Activated CD4-positive, alpha-beta T cell treated with anti-CD3 and anti-CD28 coated beads, Interleukin-2, amount 10 ng/mL, durations not matched to agents 24 days and 14 days (primary cell): ENCODE data around the gene GCNA. TPM values are rescaled to one million over a fixed set of nuclear protein-coding genes. Genes with fewer than 3 reads are reported as not detected.

Experiments
- DNase-seq: peaks from one replicate; pipeline ENCODE4 v3.0.0; 2022
- H3K27ac Mint-ChIP-seq: one replicate; pipeline ENCODE4 v1.8.0; 2022; ENCODE audit warnings: mild to moderate bottlenecking, mixed read lengths
- H3K27me3 Mint-ChIP-seq: one replicate; pipeline ENCODE4 v1.8.0; 2022; ENCODE audit warnings: mixed read lengths
- H3K36me3 Mint-ChIP-seq: one replicate; pipeline ENCODE4 v1.8.0; 2022; ENCODE audit warnings: low read depth, mild to moderate bottlenecking, mixed read lengths
- H3K4me1 Mint-ChIP-seq: one replicate; pipeline ENCODE4 v1.8.0; 2021; ENCODE audit warnings: mixed read lengths
- H3K4me3 Mint-ChIP-seq: one replicate; pipeline ENCODE4 v1.8.0; 2022; ENCODE audit warnings: mild to moderate bottlenecking, moderate library complexity, mixed read lengths
- H3K9me3 Mint-ChIP-seq: one replicate; pipeline ENCODE4 v1.8.0; 2021; ENCODE audit warnings: mixed read lengths
- intact Hi-C: fragments of 100-400 bp; cut with micrococcal nuclease; formaldehyde crosslinking; loops from one replicate; pipeline ENCODE4 v1.15.1; 2023
- total RNA-seq: library from RNA; stranded (reverse); gene quantifications from 2 replicates; pipeline ENCODE4 v1.2.3, GENCODE V29; 2022

GCNA gene
- total RNA-seq, 1 donor from 2014 or later: 4.5 TPM

DNA sequence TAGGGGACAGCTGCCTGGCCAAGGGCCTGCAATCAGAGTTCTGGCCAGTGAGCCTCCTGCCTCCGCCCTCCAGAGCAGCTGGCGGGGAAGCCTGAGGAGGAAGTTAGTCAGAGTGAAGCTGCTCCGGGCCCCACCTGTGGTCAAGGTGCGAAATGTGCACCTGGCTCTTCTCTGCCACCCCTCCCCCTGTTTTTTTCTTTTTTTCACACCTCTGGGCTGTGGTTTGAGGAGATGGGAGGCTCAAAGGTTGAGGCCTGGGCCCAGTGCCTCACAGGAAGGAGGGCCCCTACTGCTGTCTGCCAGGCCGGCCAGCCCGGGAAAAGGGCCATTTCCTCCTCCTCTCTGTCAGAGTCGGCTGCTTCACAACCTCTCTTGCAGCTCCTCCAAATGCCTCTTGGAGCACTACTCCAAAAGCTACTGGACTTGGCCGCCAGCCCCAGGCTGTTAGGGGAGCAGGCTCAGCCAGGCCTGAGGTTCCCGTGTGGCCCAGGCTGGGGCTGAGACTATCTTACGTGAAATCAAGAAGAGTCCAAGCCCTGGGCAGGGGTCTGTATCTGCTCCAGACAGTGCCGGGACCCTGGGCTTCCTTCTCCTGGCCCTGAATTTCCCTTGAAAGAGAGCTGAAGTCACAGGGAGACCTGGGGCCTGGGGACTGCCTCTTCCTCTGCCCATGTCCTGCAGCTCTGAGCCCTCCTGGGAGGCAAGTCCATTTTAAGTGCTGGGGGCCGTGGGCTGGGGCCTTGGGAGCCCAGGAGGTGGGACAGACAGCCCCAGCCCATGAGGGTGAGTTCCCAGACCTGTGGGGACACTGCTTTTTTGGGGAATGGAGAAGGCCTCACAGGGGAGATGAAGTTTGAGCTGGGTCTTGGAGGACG lies 44.6 kb downstream of the GCNA start:
- peaks cover 8% of the 10 kb centered on the region for H3K36me3 Mint-ChIP-seq
- H3K9me3 Mint-ChIP-seq: no peaks in the 10 kb centered on the region
- peak; percentile 86 for DNase-seq
- peaks cover 53% of the 10 kb centered on the region for H3K4me1 Mint-ChIP-seq
- H3K27me3 Mint-ChIP-seq: no peaks in the 10 kb centered on the region
- intact Hi-C loops: no loop called here
- peak overlapping the region; percentile 95 for H3K27ac Mint-ChIP-seq
- H3K4me3 Mint-ChIP-seq: peak overlapping the region; percentile 76

DNA sequence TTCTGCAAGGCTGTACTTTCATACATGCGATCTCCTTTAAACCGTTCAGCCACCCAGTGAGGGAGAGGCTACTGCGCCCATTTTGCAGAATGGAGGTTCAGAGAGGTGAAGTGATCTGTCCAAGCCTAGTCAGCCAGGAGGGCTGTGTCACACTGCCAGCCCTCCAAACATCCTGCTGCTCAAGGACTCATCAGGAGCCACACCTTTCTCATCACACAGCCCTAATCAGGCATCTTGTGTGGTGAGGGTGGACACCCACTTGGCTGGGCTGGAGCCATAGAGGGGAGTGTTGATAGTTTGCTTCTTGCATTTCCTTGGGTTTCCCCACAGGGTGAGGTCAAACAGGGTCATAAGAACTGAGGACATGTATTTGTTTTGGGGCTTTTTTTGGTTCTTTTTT lies 45.5 kb downstream of the GCNA start:
- Mint-ChIP-seq H3K36me3 (peaks cover 3% of the 10 kb centered on the region), H3K4me1 (peaks cover 46% of the 10 kb centered on the region), H3K27ac (peak overlapping the region; percentile 95), H3K9me3 (no peaks in the 10 kb centered on the region), H3K4me3 (peak overlapping the region; percentile 76), H3K27me3 (no peaks in the 10 kb centered on the region)
- intact Hi-C loops: no loop called here
- peak; percentile 71 for DNase-seq

DNA sequence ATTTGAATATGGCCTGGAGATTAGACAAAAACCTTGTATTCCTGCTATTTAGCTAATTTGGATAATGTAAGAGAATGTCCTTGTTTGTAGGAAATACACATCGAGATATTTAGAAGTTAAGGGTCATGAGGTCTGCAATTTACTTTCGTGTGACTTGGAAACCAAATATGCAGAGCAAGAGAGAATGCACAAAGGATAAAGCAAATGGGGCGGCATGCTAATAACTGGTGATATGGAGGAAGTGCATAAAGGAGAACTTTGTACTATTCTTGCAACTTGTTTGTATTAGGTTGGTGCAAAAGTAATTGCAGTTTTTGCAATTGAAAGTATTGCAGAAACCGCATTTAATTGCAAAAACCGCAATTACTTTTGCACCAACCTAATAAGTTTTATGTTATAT lies 47.2 kb downstream of the GCNA start:
- H3K36me3 Mint-ChIP-seq: peaks cover 1% of the 10 kb centered on the region
- DNase-seq: no peak
- intact Hi-C loops: no loop called here
- H3K4me1 Mint-ChIP-seq: peaks cover 35% of the 10 kb centered on the region
- H3K27ac Mint-ChIP-seq: no peak overlapping the region
- H3K9me3 Mint-ChIP-seq: no peaks in the 10 kb centered on the region
- no peak overlapping the region for H3K4me3 Mint-ChIP-seq
- no peaks in the 10 kb centered on the region for H3K27me3 Mint-ChIP-seq

DNA sequence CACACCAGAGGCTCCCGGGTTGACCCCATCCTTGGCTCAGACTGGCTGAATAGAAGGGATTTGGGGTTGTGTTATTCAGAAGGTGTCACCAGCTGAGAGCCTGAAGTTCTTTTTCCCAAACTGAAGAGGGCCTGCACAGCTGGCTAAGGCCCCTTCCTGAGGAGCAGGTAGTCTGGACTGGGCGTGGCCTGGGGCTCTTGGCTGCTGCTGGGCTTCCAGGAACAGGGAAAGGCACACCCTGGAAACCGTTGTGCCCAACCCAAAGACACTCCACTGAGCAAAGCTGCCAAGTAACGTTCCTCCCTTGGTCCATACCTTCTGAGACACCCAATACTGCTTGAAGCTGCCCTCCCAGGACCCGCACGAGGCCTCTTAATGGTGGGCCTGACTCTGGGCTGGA lies 48.3 kb downstream of the GCNA start:
- Mint-ChIP-seq H3K36me3 (peaks cover 1% of the 10 kb centered on the region), H3K4me1 (peaks cover 30% of the 10 kb centered on the region), H3K27ac (no peak overlapping the region), H3K4me3 (no peak overlapping the region), H3K9me3 (no peaks in the 10 kb centered on the region), H3K27me3 (no peaks in the 10 kb centered on the region)
- intact Hi-C loops: no loop called here
- no peak for DNase-seq

DNA sequence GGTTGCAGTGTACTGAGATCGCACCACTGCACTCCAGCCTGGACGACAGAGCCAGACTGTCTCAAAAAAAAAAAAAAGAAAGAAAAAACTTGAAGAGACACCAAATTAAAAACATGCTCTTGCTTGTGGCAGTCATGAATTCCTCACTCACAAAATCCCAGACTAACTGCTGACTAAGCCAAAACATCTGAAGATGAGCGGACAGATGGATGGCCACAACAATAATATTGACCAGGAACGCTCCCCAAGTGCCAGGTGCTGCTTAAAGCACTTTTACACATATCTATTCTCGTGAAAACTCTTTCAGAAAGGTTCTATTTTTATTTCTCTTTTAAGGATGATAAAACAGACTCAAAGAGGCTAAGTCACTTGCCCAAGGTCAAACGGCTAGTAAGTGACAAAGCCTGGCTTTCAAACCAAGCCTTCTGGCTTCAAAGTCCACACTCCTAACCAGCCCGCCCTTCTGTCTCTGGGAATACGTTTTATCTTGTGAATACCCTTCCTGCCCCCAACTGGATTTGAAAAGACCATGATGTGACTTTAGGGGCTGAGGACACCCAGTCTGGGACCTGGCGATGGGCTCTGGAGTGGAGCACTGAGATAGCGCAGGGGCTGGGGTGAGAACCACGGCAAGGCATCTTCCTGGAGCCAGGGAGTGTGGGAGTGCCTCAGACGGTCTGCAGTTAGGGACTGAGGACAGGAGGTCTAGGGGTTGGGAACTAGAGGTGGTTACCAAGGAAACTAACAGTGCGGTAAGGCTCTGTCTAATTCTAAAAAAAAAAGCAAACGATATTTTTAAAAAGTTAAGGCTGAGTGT lies 49.6 kb downstream of the GCNA start:
- Mint-ChIP-seq H3K9me3 (no peaks in the 10 kb centered on the region), H3K4me3 (no peak overlapping the region), H3K36me3 (peaks cover 1% of the 10 kb centered on the region), H3K27ac (no peak overlapping the region), H3K27me3 (no peaks in the 10 kb centered on the region), H3K4me1 (peaks cover 18% of the 10 kb centered on the region)
- intact Hi-C loops: no loop called here
- no peak for DNase-seq

DNA sequence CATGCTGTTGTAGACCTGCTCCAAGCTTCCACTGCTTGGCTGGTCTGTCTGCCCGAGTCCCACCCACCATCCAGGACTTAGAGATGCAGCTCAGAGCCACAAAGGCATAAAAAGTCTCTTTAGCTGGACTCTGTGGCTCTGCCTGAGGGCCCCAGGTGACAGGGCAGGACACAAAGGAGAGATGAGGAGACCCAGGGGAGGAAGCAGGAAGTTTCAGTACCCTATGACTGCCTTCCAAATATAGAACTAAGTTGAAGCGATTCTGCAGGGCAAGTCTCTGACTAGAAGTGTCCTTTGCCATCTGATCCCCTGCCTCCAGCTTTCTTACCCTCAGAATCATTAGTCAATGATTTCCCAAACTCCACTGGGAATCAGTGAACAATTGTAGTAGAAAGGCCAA lies 51.2 kb downstream of the GCNA start:
- intact Hi-C loops: no loop called here

DNA sequence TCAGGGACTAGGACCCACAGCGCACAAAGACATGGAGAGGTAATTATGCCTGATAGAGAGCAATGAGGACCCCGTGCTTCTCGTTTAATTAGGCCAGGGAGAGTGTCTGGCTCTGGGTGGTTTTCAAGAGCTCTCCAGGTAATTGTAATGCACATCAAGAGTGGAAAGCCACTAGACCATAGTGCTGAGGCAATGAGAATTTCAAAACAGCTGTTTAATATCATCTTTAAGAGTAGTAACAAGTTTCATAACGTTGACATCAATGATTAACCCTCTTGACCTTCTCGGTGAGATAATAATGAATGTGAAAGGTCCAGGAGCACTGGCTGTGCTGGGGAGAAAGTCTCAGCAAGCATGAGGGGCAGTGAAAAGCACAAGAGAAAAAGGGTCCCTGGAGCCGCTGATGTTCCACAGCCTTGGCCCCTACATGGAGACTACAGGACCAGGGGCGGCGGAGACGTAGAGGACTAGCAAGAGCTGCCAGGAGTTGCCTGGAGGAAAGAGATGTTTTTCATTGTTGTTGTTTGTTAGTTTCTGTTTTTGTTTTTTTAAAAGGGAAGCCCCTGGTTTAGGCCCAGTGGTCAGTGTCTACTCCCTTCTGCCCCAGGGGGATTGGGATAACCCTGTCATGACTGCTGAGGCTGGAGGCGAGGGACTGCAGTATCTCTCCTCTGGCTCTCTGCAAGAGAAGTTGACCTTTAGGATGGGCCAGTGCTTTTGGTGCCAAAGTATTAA lies 54.9 kb downstream of the GCNA start:
- Mint-ChIP-seq H3K4me1 (peaks cover 18% of the 10 kb centered on the region), H3K36me3 (peaks cover 2% of the 10 kb centered on the region)
- DNase-seq: no peak

More for the DNA sequence above, 51.2 kb downstream of the GCNA start:
- Mint-ChIP-seq H3K4me1 (peaks cover 11% of the 10 kb centered on the region), H3K4me3 (no peak overlapping the region), H3K36me3 (no peaks in the 10 kb centered on the region), H3K27ac (no peak overlapping the region), H3K9me3 (no peaks in the 10 kb centered on the region), H3K27me3 (no peaks in the 10 kb centered on the region)
- no peak for DNase-seq

DNA sequence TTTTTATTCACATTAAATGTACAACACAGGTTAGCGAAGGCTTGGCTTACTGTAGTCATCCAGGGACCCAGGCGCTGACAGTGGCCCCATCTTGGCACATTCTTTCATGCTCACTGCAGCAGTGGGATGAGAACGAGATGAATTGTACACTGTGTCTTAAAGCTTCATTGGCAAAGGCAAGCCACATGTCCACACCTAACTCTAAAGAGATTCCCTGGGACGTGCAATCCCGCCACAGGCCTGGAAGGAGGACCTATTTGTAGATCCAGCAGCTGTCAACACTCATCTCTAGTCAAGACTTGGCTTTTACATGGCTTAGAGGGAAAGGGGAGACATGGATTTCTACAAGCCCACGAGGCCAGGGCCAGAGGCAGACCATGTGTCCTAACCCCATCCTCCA lies 56.1 kb downstream of the GCNA start:
- peak overlapping the region; percentile 34 for H3K27ac Mint-ChIP-seq
- H3K9me3 Mint-ChIP-seq: no peaks in the 10 kb centered on the region
- H3K36me3 Mint-ChIP-seq: peaks cover 2% of the 10 kb centered on the region
- no peaks in the 10 kb centered on the region for H3K27me3 Mint-ChIP-seq
- peaks cover 16% of the 10 kb centered on the region for H3K4me1 Mint-ChIP-seq
- no peak for DNase-seq
- intact Hi-C loops: no loop called here
- H3K4me3 Mint-ChIP-seq: no peak overlapping the region

More for the DNA sequence above, 54.9 kb downstream of the GCNA start:
- intact Hi-C loops: no loop called here
- H3K4me3 Mint-ChIP-seq: no peak overlapping the region
- H3K27me3 Mint-ChIP-seq: no peaks in the 10 kb centered on the region
- no peak overlapping the region for H3K27ac Mint-ChIP-seq
- no peaks in the 10 kb centered on the region for H3K9me3 Mint-ChIP-seq

DNA sequence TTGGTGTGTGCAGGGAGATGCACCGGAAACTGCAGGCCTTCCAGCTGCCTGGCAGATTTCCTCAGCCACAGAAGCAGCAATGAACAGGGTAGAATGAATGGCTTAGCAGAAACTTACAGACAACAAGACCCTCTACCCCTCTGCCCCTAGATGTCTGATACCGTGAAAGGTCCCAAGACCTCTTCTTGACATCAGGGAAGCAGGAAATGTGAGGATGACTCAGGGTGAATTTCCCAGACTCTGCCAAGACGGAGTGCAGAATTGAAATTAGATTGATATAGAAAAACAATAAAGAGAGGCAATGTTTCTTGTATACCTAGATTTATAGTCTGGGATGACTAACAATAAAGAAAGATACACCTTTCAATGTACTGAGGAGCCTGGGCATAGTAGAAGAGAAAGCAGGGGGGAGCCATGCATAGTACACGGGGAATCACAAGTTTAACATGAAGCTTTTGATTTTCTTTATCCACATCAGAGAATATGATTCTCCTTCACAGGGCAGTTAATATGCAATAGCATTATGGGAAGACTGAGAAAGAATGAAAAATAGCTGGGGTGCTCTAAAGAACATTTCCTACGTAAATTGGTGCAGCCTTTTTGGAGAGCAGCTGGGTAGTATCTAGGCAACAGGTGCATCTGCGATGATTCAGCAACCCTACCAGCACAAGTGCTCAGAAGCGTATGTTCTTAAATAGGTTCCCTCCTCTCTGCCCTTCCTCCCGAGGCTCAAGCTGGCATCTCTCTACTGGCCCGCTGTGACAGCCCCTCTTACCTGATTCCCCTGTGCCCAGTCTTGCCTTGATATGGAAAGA lies 58.4 kb downstream of the GCNA start:
- Mint-ChIP-seq H3K4me1 (peaks cover 18% of the 10 kb centered on the region), H3K27me3 (no peaks in the 10 kb centered on the region), H3K36me3 (peaks cover 2% of the 10 kb centered on the region), H3K4me3 (peak overlapping the region; percentile 21), H3K9me3 (no peaks in the 10 kb centered on the region), H3K27ac (peak overlapping the region; percentile 79)
- no peak for DNase-seq
- intact Hi-C loops: no loop called here

DNA sequence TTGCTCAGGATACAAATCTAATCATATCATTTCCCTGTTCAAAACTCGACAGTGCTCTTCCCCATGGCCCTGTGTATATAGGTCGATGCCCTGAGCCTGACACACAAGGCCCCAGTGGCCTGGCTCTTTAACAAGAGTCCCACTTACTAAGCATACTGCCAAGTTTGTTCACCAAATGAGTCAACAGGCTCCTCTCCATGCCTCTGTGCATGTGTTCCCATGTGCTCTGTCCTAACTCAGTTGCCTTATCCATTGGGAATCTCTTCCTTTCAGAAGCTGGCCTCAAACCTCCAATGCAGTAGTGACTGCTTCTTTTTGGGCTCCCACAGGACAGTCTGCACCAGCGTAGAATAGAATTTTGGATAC lies 59.0 kb downstream of the GCNA start:
- peaks cover 2% of the 10 kb centered on the region for H3K36me3 Mint-ChIP-seq
- no peaks in the 10 kb centered on the region for H3K27me3 Mint-ChIP-seq
- peak overlapping the region; percentile 21 for H3K4me3 Mint-ChIP-seq
- DNase-seq: no peak
- peaks cover 18% of the 10 kb centered on the region for H3K4me1 Mint-ChIP-seq
- H3K9me3 Mint-ChIP-seq: no peaks in the 10 kb centered on the region
- peak overlapping the region; percentile 79 for H3K27ac Mint-ChIP-seq
- intact Hi-C loops: no loop called here

DNA sequence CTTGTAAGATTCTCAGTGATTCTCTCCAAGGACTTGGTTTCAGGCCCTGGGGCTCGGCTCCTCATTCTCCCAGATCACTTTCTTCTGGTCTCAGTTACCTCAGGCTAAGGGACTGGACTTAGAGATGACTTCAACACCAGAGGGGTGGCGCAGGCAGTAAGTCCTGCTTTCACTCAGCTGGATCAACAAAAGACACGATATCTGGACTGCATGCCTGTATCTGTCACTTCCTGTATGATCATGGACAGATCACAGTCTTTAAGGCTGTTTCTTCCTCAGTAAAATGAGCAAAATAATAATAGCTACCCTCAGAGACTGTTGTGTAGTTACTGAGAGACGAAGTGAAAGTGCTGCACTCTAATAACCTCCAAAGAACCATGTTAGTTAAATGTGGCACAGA lies 59.6 kb downstream of the GCNA start:
- Mint-ChIP-seq H3K36me3 (peaks cover 2% of the 10 kb centered on the region), H3K9me3 (no peaks in the 10 kb centered on the region), H3K4me1 (peaks cover 18% of the 10 kb centered on the region), H3K27ac (no peak overlapping the region), H3K4me3 (no peak overlapping the region), H3K27me3 (no peaks in the 10 kb centered on the region)
- no peak for DNase-seq
- intact Hi-C loops: loop anchor here (1.0 kb wide), 1 partner anchor 20 kb away; the partner anchor contains the start of gene CXCR3

DNA sequence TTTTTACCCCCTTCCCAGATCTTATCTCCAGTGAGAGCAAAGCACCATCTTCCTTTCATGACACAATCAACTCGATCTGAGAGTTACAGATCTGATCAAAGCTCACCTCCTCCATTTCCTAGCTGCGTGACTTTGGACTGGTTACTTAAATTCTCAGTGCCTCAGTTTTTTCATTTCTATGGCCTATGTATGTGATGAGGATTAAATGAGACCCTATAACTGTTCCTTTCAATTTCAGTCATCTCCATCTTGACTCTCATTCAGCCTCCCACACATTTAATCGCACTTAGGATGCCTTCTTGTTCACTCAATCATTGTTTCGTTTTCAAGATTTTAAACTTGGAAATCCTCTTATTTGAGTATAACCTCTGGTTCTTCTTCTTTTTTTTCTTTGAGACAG lies 60.2 kb downstream of the GCNA start:
- Mint-ChIP-seq H3K36me3 (peaks cover 2% of the 10 kb centered on the region), H3K4me1 (peaks cover 16% of the 10 kb centered on the region), H3K27ac (no peak overlapping the region), H3K27me3 (no peaks in the 10 kb centered on the region), H3K4me3 (no peak overlapping the region), H3K9me3 (no peaks in the 10 kb centered on the region)
- no peak for DNase-seq
- intact Hi-C loops: loop anchor here (1.0 kb wide), 1 partner anchor 20 kb away; the partner anchor contains the start of gene CXCR3

DNA sequence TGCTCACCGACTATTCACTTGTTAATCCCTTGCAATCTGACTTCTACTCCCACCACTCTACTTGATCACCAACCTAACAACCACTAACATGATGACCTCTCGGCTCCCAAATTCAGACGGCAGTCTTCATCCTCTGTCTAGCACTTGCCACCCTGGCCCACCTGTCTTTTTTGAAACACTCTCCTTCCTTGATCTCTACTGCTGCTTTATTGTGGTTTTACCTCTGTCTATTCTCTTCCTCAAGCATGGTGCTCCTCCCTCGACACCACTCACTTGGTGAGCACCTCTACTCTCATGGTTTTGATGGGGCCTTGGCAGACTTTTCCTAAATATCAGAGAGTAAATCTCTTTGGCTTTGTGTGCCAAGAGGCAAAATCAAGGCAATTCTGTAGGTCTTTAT lies 61.8 kb downstream of the GCNA start:
- H3K27ac Mint-ChIP-seq: no peak overlapping the region
- no peaks in the 10 kb centered on the region for H3K9me3 Mint-ChIP-seq
- peaks cover 16% of the 10 kb centered on the region for H3K4me1 Mint-ChIP-seq
- H3K36me3 Mint-ChIP-seq: peaks cover 2% of the 10 kb centered on the region
- intact Hi-C loops: no loop called here
- no peak overlapping the region for H3K4me3 Mint-ChIP-seq
- peak; percentile 56 for DNase-seq
- H3K27me3 Mint-ChIP-seq: no peaks in the 10 kb centered on the region
